ENCODE measurements around the gene SLIT3.

GRCh38 chr5:169190849-169191248 is 110.1 kb downstream of the SLIT3 start:
- TF ChIP-seq POLR2A (IDR thresholded peaks at IDR 0.05) (no peak), POLR2AphosphoS5 (IDR thresholded peaks at IDR 0.05) (no peak)

All from stomach (tissue), 4 donors.